ENCODE data around the gene CYP46A1. TPM values are rescaled to one million over a fixed set of nuclear protein-coding genes. Genes with fewer than 3 reads are reported as not detected.

CYP46A1 gene
- total RNA-seq, 4 donors from 2014 or later: 0.26 to 6.4 (median 1.7) TPM

- intact Hi-C loops (cut with DNase I; ENCODE audit: low total_unique reads): no loop called here
- DNase-seq: peak in 1 of 2 donors; percentile 27
- TF ChIP-seq POLR2A (IDR thresholded peaks at IDR 0.05): no peak
- TF ChIP-seq, protein P1, sequence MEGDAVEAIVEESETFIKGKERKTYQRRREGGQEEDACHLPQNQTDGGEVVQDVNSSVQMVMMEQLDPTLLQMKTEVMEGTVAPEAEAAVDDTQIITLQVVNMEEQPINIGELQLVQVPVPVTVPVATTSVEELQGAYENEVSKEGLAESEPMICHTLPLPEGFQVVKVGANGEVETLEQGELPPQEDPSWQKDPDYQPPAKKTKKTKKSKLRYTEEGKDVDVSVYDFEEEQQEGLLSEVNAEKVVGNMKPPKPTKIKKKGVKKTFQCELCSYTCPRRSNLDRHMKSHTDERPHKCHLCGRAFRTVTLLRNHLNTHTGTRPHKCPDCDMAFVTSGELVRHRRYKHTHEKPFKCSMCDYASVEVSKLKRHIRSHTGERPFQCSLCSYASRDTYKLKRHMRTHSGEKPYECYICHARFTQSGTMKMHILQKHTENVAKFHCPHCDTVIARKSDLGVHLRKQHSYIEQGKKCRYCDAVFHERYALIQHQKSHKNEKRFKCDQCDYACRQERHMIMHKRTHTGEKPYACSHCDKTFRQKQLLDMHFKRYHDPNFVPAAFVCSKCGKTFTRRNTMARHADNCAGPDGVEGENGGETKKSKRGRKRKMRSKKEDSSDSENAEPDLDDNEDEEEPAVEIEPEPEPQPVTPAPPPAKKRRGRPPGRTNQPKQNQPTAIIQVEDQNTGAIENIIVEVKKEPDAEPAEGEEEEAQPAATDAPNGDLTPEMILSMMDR (IDR thresholded peaks at IDR 0.05): no peak
- H3K9me3 ChIP-seq: no peaks in the 10 kb centered on the region
- H3K4me3 ChIP-seq: no peak overlapping the region
- peak overlapping the region in 1 of 2 donors; percentile 53 for H3K27ac ChIP-seq
- no peaks in the 10 kb centered on the region for H3K36me3 ChIP-seq
- H3K4me1 ChIP-seq: peaks cover 0 to 24% of the 10 kb centered on the region in 2 donors
- no peaks in the 10 kb centered on the region for H3K27me3 ChIP-seq
Measured at GRCh38 chr14:99756796-99757195, 72.7 kb downstream of the CYP46A1 start.

- Histone ChIP-seq H3K9me3 (no peaks in the 10 kb centered on the region), H3K4me3 (no peak overlapping the region), H3K36me3 (no peaks in the 10 kb centered on the region), H3K27ac (peak overlapping the region in 1 of 2 donors; percentile 46), H3K27me3 (no peaks in the 10 kb centered on the region), H3K4me1 (peaks cover 0 to 24% of the 10 kb centered on the region in 2 donors)
- TF ChIP-seq, protein P1 (IDR thresholded peaks at IDR 0.05): no peak
- TF ChIP-seq POLR2A (IDR thresholded peaks at IDR 0.05): no peak
- intact Hi-C loops (cut with DNase I; ENCODE audit: low total_unique reads): no loop called here
- peak in 1 of 2 donors; percentile 15 for DNase-seq
Measured at GRCh38 chr14:99757331-99758070, 73.4 kb downstream of the CYP46A1 start.

DNA sequence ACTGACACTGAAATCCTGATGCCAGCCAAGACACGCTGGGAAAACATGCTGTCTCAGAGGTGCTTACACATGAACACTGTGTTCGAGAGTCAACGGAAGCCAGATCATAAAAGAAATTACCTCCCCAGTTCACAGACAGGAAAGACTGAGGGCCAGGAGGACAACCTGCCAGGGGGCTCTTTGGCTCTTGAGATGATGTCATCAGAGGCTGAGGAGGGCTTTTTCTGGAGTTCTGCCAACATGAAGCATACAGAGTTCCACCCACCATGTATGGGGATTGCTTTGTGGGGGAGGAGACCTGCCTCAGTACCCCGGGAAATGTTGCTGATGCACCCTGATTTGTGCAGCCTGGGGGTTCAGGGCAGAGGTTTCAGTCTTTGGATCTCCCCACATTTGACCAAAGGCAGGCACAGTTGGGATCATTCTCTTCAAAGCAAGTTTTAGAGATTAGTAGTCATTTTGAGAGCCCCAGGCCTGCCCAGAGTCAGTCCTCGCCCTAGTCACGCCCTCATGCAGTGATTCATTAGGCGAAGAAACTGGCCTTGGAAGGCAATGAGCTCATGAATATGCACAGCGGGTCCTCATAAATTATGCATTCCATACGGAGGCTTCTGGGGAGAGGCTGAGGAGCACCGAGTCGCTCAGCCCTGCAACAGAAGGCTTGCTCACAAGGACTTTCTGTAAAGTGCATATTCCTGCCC, 74.2 kb downstream of the CYP46A1 start:
- Histone ChIP-seq H3K4me1 (peaks cover 0 to 24% of the 10 kb centered on the region in 2 donors), H3K27me3 (no peaks in the 10 kb centered on the region), H3K4me3 (no peak overlapping the region), H3K27ac (peak overlapping the region in 1 of 2 donors; percentile 46), H3K36me3 (no peaks in the 10 kb centered on the region), H3K9me3 (no peaks in the 10 kb centered on the region)
- peak in 1 of 2 donors; percentile 48 for DNase-seq
- TF ChIP-seq POLR2A (IDR thresholded peaks at IDR 0.05): no peak
- TF ChIP-seq, protein P1 (IDR thresholded peaks at IDR 0.05): no peak
- intact Hi-C loops (cut with DNase I; ENCODE audit: low total_unique reads): no loop called here

GRCh38 chr14:99758872-99759545, 74.9 kb downstream of the CYP46A1 start:
- H3K9me3 ChIP-seq: no peaks in the 10 kb centered on the region
- H3K4me1 ChIP-seq: peaks cover 0 to 24% of the 10 kb centered on the region in 2 donors
- H3K36me3 ChIP-seq: no peaks in the 10 kb centered on the region
- peak overlapping the region in 1 of 2 donors; percentile 46 for H3K27ac ChIP-seq
- no peaks in the 10 kb centered on the region for H3K27me3 ChIP-seq
- no peak overlapping the region for H3K4me3 ChIP-seq
- TF ChIP-seq, protein P1 (IDR thresholded peaks at IDR 0.05): no peak
- no peak for TF ChIP-seq POLR2A (IDR thresholded peaks at IDR 0.05)
- peak in 1 of 2 donors; percentile 9 for DNase-seq
- intact Hi-C loops (cut with DNase I; ENCODE audit: low total_unique reads): no loop called here

Data from uterus (tissue), 4 donors.